DMS 273 (cell line): ENCODE data around the gene RBPJ.

ENCODE experiments used
- DNase-seq: peaks from one replicate; lab custom pipeline; 2025; ENCODE audit not compliant: unreplicated experiment; lab: John Stamatoyannopoulos, UW

The RBPJ gene

DNA sequence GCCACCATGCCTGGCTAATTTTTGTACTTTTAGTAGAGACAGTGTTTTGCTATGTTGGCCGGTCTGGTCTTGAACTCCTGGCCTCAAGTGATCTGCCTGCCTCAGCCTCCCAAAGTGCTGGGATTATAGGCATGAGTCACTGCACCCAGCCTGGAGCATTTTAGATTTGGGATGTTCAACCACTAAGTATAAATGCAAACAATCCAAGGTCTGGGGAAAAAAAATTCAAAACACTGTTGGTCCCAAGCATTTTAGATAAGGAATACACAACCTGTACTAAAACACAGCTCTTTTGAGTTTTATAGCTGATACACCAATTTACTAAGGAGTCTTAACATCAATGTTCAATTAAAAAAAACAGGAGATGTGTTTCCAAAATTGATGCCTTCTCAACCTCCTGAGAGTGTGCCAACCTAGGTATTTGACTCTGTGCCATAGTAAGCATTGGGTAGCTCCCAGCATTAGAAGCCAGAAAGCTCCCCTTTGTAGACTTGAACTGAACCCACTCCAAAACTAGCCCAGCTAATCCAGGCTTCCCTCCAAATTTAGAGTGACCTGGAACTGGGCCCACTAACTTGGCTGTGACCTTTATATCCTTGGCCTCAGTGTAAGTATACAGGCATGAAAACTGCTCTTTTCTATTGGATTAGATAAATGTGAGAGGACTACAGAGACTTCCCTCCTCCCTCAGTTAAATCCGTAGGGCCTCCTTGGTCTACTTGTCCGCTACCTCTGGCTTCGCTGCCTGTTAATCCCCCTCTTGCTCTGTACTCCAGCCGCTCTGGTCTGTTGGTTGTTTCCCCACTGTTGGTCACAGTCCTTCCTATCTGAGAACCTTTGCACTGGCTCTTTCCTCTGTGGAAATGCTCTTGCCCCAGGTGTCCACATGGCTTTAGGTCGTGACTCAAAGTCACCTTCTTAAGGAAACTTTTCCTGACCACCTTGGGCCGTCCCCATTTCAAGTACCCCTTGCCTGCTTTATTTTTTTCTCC lies 91.9 kb downstream of the RBPJ start:
- no peak for DNase-seq

DNA sequence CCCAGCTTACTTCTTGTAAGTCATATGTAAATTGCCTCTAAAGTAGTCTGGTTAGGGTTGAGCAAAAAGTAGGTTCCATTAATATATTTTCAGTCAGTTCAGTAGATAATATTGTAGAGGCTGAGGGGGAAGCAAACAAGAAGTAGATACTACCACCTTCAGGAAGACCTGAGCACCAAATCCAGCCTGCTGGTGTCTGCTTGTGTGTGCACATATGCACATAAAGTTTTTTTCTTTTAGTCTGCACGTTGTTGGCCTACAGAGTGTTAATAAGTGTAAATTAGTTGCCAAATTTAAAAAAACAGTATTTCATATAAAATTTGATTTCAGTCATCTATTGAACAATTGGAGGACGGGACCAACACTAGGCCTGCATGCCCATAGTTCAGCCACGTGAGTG lies 92.8 kb downstream of the RBPJ start:
- no peak for DNase-seq

DNA sequence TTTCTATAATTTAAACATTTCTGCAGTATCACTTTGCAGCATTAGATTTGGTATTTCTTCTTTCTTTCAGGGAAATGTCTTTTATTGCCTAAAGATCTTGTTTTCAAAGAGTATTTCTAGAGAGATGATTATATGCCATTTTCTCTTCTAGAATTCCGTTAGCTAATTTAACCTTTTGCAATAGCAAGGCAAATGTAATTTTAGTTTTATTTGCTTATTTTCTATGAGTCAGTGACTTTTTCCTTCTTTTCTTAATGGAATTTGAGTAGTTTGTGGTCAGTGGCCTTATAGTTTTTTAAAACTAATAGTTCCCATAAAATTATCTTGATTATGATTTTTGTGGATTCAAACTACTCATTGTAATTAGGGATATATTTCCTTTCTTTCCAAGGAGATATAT lies 97.3 kb downstream of the RBPJ start:
- DNase-seq = no peak

DNA sequence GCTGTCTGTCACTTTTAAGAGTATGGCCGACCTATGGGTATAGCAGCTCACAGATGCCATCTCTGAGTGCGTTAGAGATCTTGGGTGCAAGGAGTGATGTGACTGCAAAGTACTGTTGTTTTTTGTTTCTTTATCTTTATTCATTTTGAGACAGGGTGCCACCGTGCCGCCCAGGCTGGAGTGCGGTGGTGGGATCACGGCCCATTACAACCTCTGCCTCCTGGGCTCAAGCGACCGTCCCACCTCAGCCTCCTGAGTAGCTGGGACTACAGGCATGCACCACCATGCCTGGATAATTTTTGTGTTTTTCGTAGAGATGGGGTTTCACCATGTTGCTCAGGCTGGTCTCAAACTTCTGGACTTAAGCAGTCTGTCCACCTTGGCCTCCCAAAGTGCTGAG lies 98.0 kb downstream of the RBPJ start:
- DNase-seq = no peak

DNA sequence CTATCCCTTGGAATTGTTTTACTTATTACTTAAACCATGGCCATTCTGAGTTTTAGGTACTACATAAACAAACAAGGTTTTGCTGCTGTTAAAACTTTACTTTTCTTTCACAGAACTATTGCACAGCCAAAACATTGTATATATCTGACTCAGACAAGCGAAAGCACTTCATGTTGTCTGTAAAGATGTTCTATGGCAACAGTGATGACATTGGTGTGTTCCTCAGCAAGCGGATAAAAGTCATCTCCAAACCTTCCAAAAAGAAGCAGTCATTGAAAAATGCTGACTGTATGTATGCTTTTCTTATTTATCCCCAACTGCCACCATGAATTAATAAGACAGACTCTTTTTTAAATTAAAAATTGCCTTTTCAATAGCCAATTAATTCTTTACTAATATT lies 99.6 kb downstream of the RBPJ start:
- no peak for DNase-seq

DNA sequence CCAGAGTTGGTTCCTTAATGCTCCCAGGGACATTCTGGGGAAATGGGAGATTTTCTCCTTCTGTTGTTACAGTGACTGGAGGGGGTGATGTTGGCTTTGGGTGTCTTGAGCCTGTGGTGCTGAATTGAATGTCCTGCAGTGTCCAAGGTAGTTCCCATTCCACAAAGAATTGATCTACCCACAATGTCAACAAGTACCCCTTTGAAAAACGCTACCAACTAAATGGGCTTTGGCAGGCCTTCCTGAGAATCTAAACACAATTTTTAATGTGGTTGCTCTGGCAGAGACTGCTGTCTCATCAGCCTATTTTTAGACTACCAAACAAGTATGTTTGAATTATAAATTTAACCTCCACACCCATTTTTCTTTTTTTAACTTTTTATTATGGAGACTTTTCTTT lies 100.1 kb downstream of the RBPJ start:
- DNase-seq = no peak

DNA sequence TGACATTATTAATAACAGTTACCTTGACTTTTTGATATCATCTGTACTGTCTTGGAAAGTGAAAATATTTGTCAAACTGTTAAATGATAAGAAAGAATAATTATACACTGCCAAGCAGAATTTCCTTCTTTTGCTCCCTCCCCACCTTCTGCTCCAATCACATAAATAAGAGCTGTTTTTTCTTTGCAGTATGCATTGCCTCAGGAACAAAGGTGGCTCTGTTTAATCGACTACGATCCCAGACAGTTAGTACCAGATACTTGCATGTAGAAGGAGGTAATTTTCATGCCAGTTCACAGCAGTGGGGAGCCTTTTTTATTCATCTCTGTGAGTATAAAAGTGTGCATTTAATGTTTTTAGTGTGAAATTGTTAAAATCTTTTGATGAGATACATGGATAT lies 103.3 kb downstream of the RBPJ start:
- DNase-seq = no peak

DNA sequence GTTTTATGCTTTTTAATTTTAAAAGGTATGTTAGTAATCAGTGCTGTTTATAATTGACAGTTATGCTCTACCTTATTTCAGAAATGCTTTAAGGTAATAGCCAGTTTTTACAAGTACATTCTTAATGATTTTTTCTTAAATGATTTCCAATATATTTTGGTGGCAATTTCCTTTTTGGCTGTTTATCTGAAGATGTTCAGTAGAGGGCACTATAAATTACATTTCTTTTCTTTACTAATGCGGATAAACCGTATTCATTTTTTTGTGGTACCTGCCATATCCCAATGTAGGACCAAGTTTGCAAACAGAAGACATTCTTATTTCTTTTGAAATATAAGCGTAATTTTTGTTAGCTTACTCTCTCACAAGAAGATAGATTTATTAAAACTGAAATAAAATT lies 104.0 kb downstream of the RBPJ start:
- no peak for DNase-seq

DNA sequence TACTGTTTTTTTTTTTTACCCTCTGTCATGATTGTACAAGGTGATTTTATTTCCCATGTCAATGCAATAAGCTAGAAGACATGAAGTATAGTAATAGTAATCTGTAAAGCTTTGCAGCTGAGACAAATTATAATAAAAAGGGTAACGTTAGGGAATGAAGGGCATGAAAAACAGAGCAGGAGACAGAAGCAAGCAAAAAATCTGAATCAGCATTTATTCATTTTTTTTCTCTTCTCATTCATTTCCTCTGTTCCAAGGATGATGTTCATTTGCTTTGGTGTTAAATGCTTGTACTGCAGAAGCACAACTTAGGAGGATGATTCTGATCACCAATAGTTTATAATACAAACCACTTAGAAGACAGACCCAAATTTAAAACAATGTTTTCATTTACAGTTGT lies 105.1 kb downstream of the RBPJ start:
- DNase-seq = no peak

DNA sequence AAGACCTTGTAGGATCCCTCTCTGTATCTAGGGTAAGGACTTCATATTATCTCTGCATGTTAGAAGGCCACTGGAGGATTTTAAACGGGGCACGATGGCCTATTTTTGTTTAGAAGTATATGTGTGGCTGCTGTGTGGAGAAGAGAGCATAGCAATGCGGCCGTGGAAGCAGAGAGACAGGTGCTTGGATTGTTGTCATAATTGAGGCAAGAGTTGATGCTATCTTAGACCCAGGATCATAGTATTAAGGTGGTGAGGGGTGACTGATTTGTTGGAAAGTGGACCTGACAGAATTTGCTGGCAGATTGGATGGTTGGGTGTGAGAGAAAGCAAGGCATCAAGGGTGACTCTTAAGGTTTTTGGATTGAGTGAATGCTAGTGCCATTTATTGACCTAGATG lies 106.1 kb downstream of the RBPJ start:
- no peak for DNase-seq

DNA sequence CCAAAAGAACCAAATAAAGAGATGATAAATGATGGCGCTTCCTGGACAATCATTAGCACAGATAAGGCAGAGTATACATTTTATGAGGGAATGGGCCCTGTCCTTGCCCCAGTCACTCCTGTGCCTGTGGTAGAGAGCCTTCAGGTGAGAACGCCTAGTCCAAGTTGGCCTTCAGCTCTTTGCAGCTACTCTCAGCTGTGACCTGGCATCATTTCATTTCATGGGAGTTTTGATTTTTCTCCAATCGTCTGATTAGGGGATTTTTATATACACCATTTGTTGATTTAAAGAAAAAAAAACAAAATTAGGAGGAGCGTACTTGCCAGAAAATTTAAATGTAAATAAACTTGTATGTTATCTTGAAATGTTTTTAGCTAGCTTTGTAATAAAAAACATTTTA lies 109.1 kb downstream of the RBPJ start:
- no peak for DNase-seq

DNA sequence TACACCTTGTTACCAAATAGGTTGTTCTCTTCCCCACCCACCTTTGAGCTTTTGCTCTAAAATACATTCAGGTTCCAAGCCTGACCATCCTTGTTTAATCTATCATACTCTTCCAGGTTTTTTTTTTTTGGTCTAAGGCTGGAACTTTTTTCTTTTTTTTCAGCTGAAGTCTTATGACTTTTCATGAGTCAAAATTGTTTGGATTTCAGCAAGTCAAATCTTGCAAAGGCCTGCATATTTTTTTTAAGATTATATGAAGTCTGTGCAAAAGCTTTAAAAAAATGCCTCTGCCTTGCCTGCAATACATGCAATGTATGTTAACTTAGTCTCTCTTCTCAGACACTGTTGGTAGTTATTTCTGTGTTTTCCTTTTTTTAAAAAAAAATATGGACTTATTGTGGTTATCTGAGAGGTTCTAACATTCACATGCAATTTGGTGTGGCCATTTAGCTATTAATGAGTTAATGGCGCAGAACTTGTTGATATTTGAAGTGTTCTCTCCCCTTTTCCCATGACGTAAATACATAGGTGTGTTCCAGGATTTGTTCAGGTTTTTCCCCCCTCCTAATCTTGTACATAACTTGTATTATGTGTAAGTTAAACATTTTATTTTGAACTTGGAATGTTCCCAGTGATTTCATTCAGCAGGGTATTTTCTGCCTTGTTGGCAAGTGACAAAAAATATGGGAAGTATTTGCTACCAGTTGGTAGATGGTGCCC lies 110.8 kb downstream of the RBPJ start:
- DNase-seq = no peak

DNA sequence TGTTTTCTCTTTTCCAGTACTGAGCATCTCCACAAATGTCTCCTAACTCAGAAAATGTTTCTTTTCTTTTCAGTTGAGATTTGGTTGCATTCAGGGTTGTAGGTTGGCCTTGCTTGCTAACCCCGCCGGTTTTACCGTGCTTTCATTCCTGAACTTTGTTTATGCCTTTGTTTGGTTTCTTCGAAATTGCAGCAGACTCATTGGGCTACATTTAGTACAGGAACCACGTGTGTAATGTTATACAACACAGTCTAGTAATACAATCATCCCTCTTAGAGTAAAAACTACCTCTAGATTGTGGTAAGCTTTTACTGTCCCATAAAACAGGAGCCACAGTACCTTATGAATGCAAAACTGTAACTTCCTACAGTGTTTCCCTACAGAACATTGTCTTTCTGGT lies 111.6 kb downstream of the RBPJ start:
- no peak for DNase-seq

DNA sequence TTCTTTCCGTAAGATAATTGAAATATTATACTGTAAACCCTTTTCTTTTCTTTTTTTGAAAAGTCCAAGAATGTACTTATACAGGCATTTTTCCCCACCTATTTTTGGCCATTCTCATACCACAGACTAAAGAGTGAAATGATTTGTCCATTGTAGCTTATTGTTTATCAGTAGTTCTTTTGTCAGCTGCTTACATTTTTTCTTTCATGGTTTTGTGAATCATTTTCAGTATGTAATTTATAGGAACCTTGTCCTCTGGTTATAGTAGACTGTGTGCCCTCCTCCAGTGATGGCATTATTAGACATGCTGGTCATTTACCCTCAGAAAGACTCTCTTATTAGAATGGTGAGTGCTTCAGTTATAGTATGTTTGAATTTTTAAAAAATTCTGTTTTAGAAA lies 112.7 kb downstream of the RBPJ start:
- no peak for DNase-seq

DNA sequence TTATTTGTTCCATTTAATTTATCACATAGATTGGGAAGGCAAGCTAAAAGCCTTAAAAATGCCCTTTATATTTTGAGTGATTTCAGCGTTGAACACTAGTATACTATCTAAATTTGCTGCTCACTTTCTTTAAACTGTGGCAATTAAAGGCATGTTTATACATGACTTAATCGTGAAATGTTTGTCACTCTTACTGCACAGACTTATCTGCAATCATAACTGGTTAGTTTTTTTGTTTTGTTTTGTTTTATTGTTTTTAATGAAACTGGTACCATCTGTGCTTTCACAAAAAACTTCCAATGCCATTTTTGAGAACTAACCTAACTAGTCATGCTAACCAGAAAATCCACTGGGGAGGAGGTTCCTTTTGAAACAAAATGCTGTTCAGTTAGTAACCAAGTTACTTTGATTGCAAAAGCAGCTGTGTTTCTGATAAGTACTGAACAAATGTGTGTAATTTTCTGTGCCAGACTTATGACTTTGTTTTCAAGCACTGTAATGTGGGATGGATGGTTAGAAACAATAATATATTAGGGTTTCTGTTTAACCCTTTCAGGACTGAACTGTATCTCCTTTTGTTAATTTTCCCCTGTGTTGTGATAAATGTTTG lies 113.3 kb downstream of the RBPJ start:
- DNase-seq = no peak

DNA sequence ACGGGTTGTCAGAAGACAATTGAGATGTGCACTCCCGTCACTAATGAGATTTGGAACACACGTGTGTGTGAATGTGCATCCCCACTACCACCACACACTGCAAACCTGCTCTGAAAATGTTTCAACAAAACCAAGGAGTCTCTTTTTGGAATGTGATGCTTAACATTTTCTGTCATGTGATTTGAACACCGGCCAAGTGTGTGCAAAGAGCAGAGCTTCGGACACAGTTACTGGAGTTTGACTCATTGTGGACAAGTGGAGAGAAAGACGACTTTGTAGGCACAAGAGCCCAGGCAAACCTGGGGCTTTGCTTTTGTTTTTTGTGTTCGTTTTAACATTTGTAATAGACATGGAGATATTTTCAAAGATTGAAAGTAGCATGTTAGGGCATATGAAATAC lies 120.3 kb downstream of the RBPJ start:
- DNase-seq = peak; percentile 4

DNA sequence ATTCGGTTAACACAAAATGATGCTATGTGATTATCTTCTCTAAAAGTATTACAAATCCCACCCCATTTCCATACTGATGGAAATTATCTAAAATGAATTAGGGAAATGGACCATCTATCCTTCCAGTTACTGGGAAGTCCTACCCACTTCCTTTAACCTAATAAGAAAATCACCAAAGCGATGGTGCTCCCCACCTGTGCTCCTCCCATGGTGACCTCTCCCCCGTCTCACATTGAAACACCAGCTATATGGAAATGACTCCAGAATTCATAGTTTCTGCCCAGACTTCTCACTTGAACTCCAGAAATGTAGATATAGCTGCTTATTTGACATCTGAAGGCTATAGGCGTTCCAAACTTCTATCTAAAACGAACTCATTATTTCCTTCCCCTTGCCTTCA lies 121.0 kb downstream of the RBPJ start:
- no peak for DNase-seq

DNA sequence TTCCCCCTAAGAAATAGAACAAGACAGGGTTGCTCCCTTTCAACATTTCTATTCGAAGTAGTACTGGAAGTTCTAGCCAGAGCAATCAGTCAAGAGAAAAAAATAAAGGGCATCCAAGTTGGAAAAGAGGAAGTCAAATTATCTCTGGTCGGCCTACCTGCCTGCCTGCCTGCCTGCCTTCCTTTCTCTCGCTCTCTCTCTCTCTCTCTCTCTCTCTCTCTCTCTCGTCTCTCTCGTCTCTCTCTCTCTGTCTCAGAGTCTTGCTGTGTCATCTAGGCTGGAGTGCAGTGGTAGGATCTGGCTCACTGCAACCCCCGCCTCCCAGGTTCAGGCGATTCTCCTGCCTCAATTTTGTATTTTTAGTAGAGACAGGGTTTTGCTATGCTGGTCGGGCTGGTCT lies 126.6 kb downstream of the RBPJ start:
- no peak for DNase-seq

DNA sequence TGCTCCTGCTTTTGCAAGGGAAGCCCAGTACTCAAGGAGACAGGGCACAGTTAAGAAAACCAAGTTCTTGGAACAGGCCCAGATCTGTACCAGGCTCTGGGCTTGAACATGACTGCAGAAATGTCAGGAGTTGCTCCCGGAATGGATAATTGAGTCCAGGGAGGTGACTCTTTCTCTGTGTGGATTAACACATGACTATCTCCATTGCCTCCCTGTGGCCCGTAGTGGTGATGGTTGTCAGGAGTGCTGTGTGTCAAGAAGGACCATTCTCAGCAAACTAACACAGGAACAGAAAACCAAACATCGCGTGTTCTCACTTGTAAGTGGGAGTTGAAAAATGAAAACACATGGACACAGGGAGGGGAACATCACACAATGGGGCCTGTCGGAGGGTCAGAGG lies 129.6 kb downstream of the RBPJ start:
- DNase-seq = no peak

DNA sequence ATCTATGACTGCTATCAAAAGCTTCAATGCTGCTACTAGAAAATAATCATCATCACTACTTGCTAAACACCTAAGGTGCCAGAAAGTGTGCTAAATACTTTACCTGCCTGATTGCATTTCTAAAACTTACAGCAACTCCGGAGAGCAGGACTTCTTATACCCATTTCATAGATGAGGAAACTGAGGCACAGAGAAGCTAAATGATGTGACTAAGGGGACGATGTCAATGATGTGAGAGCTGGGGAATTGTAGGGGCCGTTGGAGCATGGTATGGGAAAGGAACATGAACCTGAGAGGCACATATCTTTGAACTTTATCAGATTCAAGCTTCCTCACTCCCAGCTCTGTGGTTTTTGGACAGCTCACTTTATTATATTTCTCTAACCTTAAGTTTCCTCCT lies 130.8 kb downstream of the RBPJ start:
- DNase-seq = no peak

DNA sequence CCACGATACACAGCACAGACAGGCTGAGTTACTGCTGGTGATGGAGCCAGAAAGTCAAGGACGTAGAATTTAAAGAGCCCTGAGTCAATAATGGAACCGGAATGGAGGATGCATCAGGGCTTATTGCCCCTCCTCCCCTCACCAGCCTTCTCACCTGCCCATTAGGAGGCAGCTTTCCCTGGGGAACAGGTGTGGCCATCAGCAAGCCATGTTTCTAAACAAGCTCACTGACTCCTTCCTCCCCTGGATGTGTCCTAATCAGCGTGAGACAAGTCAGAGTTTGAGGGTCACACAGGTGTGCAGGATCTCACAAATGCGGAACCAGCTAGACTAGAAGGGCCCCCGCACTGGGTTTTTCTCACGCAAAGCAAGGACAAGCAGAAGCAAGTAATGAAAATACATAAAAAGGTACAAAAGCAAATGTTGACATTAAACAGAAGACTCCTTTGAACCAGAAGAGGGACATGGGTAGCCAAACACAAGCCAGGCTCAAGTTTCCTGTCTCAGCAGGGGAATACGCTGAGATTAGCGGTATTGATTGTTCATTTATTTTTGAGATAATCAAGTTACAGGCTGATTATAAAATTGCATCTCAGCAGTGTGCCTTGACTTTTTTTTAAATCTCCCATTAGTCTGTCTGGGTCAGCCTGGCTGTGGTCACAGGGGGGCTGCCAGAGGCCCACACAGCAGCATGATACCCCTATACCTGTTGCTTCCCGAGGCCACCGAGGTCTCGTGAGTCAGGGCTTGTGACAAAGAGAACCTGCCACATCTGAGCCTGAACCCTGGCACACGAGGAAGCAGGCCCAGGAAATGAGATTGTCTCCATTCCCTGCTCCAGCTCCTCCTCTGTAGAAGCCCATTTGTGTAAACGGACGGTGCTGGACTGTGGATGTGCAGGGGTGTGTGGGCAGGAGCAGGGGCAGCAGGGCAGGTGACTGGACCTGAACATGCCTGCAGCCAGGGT lies 132.0 kb downstream of the RBPJ start:
- DNase-seq = no peak
